HepG2 (cell line): ENCODE results near the gene CNGA3. TPM values are rescaled to one million over a fixed set of nuclear protein-coding genes. Genes with fewer than 3 reads are reported as not detected.

Experiments
- ATAC-seq: fragments of 200-7000 bp; cut with Tn5 transposase; 3 replicates; pipeline ENCODE4 v1.9.1; 2020; ENCODE audit warnings: mild to moderate bottlenecking, moderate library complexity
- BruUV-seq: library from RNA; stranded (reverse); fragments of 400-500 nt; replicated peaks from 2 replicates; lab custom pipeline; 2021; lab: Mats Ljungman, UMichigan
- CTCF ChIA-PET: fragments of 300-600 bp; formaldehyde crosslinking; extraction: SDS; loops from one replicate; lab custom pipeline; 2021; ENCODE audit warnings: low total read pairs, inconsistent platforms, low intra/inter-chr PET ratio; lab: Yijun Ruan, JAX
- POLR2A ChIA-PET: fragments of 350-600 bp; sonication (Branson Sonifier 250); formaldehyde crosslinking; loops from one replicate; lab custom pipeline; 2020; ENCODE audit warnings: antibody characterized with exemption, inconsistent platforms; lab: Yijun Ruan, JAX
- DNase-seq: peaks from one replicate; pipeline ENCODE4 v3.0.0-alpha.2; 2015; ENCODE audit warnings: low spot score
- FAIRE-seq: peaks from 3 replicates; lab custom pipeline; 2011; peaks lifted over from hg19 to GRCh38; lab: Jason Lieb, UNC
- H2AFZ ChIP-seq: one replicate; pipeline ENCODE4 v1.6.1; 2011; ENCODE audit warnings: low read length, inconsistent platforms
- H3K27ac ChIP-seq: fragments of 300-600 bp; 3 replicates; pipeline ENCODE4 v1.8.0; 2011; ENCODE audit warnings: mixed run types, mild to moderate bottlenecking, mixed read lengths, low read length, inconsistent platforms; ENCODE audit not compliant: insufficient read depth; ENCODE audit errors: extremely low read length
- H3K27me3 ChIP-seq, 2 experiments: fragments of 200-600 bp in 1 of 2; 2 replicates in 1 of 2; 3 replicates in 1 of 2; pipeline versions ENCODE4 v1.6.0 to v1.8.0; 2011; ENCODE audit warnings: low read length in 2 of 2, mild to moderate bottlenecking in 2 of 2, moderate library complexity in 2 of 2, inconsistent platforms in 1 of 2; ENCODE audit not compliant: insufficient read depth in 2 of 2, control insufficient read depth in 1 of 2
- H3K36me3 ChIP-seq, 2 experiments: fragments of 200-600 bp in 1 of 2; replicated peaks in 1 of 2; 2 replicates in 1 of 2; 3 replicates in 1 of 2; pipeline versions ENCODE4 v1.5.1 to v1.8.0; 2011; ENCODE audit warnings: low read length in 2 of 2, inconsistent platforms in 1 of 2; ENCODE audit not compliant: insufficient read depth in 2 of 2, control insufficient read depth in 1 of 2
- H3K4me1 ChIP-seq: 2 replicates; pipeline ENCODE4 v1.5.1; 2012; ENCODE audit warnings: low read length, inconsistent platforms; ENCODE audit not compliant: insufficient read depth
- H3K4me2 ChIP-seq: 2 replicates; pipeline ENCODE4 v1.6.0; 2011; ENCODE audit warnings: low read depth, low read length, inconsistent platforms
- H3K4me3 ChIP-seq, 3 experiments: fragments of 200-600 bp in 1 of 3; sonication (generic), shearing (Covaris generic) in 1 of 3; replicated peaks in 1 of 3; 2 replicates each; pipeline ENCODE4 v1.5.1; 2011 to 2016; ENCODE audit warnings: low read length in 3 of 3, inconsistent platforms in 2 of 3, low read depth in 2 of 3, mild to moderate bottlenecking in 2 of 3, control low read depth in 1 of 3, mixed read lengths in 1 of 3; ENCODE audit not compliant: insufficient read depth in 1 of 3
- H3K79me2 ChIP-seq: one replicate; pipeline ENCODE4 v1.6.1; 2011; ENCODE audit warnings: low read length, inconsistent platforms; ENCODE audit not compliant: insufficient read depth
- H3K9ac ChIP-seq: 2 replicates; pipeline ENCODE4 v1.6.0; 2011; ENCODE audit warnings: mild to moderate bottlenecking, low read depth, low read length, inconsistent platforms; ENCODE audit not compliant: insufficient read depth
- H3K9me3 ChIP-seq: 2 replicates; pipeline ENCODE4 v1.5.1; 2012; ENCODE audit warnings: mild to moderate bottlenecking, low read length
- H4K20me1 ChIP-seq: 2 replicates; pipeline ENCODE4 v1.6.0; 2011; ENCODE audit warnings: inconsistent platforms, mild to moderate bottlenecking, low read length, moderate library complexity; ENCODE audit not compliant: insufficient read depth
- DR1 ChIP-seq: sonication (generic); formaldehyde crosslinking; IDR thresholded peaks from 2 replicates; pipeline ENCODE4 v1.8.0; 2021; ENCODE audit warnings: mild to moderate bottlenecking, missing genetic modification reagents, inconsistent platforms
- ETV6 ChIP-seq: sonication (generic); formaldehyde crosslinking; conservative IDR thresholded peaks from 2 replicates; pipeline ENCODE4 v1.4.0; 2020; ENCODE audit warnings: missing genetic modification reagents
- HNRNPK ChIP-seq: fragments of 200-400 bp; formaldehyde crosslinking; IDR thresholded peaks from 2 replicates; pipeline ENCODE4 v1.6.1; 2018; ENCODE audit warnings: low read length, low read depth, moderate library complexity, mild to moderate bottlenecking; ENCODE audit not compliant: poor library complexity, severe bottlenecking
- HNRNPL ChIP-seq: fragments of 200-400 bp; formaldehyde crosslinking; IDR thresholded peaks from 2 replicates; pipeline ENCODE4 v1.6.1; 2017; ENCODE audit warnings: mild to moderate bottlenecking, low read depth, low read length
- HNRNPLL ChIP-seq: fragments of 200-400 bp; formaldehyde crosslinking; IDR thresholded peaks from 2 replicates; pipeline ENCODE4 v1.6.1; 2017; ENCODE audit warnings: mild to moderate bottlenecking, low read depth, low read length; ENCODE audit not compliant: poor library complexity, severe bottlenecking
- MATR3 ChIP-seq: sonication (generic); formaldehyde crosslinking; IDR thresholded peaks from 2 replicates; pipeline ENCODE4 v1.4.0; 2020; ENCODE audit warnings: missing genetic modification reagents
- NKX3-1 ChIP-seq: sonication (generic); formaldehyde crosslinking; IDR thresholded peaks from 2 replicates; pipeline ENCODE4 v1.5.0; 2020; ENCODE audit warnings: missing genetic modification reagents
- PRPF4 ChIP-seq: fragments of 200-400 bp; formaldehyde crosslinking; IDR thresholded peaks from 2 replicates; pipeline ENCODE4 v1.6.1; 2016; ENCODE audit warnings: low read length, low read depth; ENCODE audit not compliant: poor library complexity, severe bottlenecking
- SIN3A ChIP-seq: IDR thresholded peaks from 2 replicates; pipeline ENCODE4 v1.6.1; 2011; ENCODE audit warnings: low read depth, mild to moderate bottlenecking, control low read depth, low read length, borderline replicate concordance
- SP5 ChIP-seq: IDR thresholded peaks from 2 replicates; pipeline ENCODE4 v1.6.1; 2016; ENCODE audit warnings: low read depth, borderline replicate concordance
- YEATS2 ChIP-seq: sonication (generic); formaldehyde crosslinking; IDR thresholded peaks from 2 replicates; pipeline ENCODE4 v1.4.0; 2020; ENCODE audit warnings: missing genetic modification reagents, borderline replicate concordance
- YEATS4 ChIP-seq: sonication (generic); formaldehyde crosslinking; IDR thresholded peaks from 2 replicates; pipeline ENCODE4 v1.4.0; 2020; ENCODE audit warnings: missing genetic modification reagents, borderline replicate concordance
- ZBTB7B ChIP-seq: sonication (generic); formaldehyde crosslinking; IDR thresholded peaks from 2 replicates; pipeline ENCODE4 v1.4.0; 2020; ENCODE audit warnings: missing genetic modification reagents
- ZNF12 ChIP-seq: sonication (generic); formaldehyde crosslinking; IDR thresholded peaks from 2 replicates; pipeline ENCODE4 v1.5.0; 2020; ENCODE audit warnings: missing genetic modification reagents
- ZNF367 ChIP-seq: sonication (generic); formaldehyde crosslinking; IDR thresholded peaks from 2 replicates; pipeline ENCODE4 v1.4.0; 2020; ENCODE audit warnings: missing genetic modification reagents, borderline replicate concordance
- ZNF737 ChIP-seq: sonication (generic); formaldehyde crosslinking; IDR thresholded peaks from 2 replicates; pipeline ENCODE4 v1.5.0; 2020; ENCODE audit warnings: missing genetic modification reagents, mild to moderate bottlenecking, borderline replicate concordance
- ZNF883 ChIP-seq: sonication (generic); formaldehyde crosslinking; IDR thresholded peaks from 2 replicates; pipeline ENCODE4 v1.5.1; 2020; ENCODE audit warnings: mild to moderate bottlenecking, missing genetic modification reagents; ENCODE audit errors: not compliant biosample characterization
- WGBS: methylation state at CpG from one replicate; pipeline ENCODE4 v1.1.6; 2017; ENCODE audit warnings: low lambda C conversion rate; 5-methylcytosine and 5-hydroxymethylcytosine counted together
- in situ Hi-C: cut with HindIII; loops from 2 replicates; pipeline ENCODE4 v1.10.0; 2017; ENCODE audit warnings: low pct_unique_long_range_greater_than_20kb; ENCODE audit not compliant: extremely low pct_ligation_motif_present
- intact Hi-C: fragments of 100-400 bp; cut with micrococcal nuclease; formaldehyde crosslinking; loops from one replicate; pipeline ENCODE4 v1.10.0; 2022; ENCODE audit not compliant: unreplicated experiment
- polyA plus RNA-seq, 8 experiments: library from polyadenylated mRNA; depleted of rRNA in 3 of 8; stranded (reverse) in 7 of 8; unstranded in 1 of 8; fragments of >200 nt; fragmentation: Illumina TruSeq in 4 of 8; extraction: Trizol in 4 of 8; gene quantifications; 2 replicates each; pipeline versions ENCODE4 v1.2.1 to v1.2.3, GENCODE V29; 2011 to 2016; ENCODE audit warnings: low read depth in 4 of 8, missing spikeins in 1 of 8, mixed read lengths in 1 of 8; ENCODE audit not compliant: insufficient read depth in 1 of 8
- total RNA-seq, 5 experiments: library from RNA; depleted of rRNA; stranded (reverse); fragments of >200 nt; fragmentation: Illumina TruSeq; extraction: Trizol; gene quantifications; 2 replicates each; pipeline ENCODE4 v1.2.3, GENCODE V29; 2016; ENCODE audit warnings: low read depth in 1 of 5
- TF ChIP-seq, protein P1 (sequence below): sonication (generic); formaldehyde crosslinking; IDR thresholded peaks from 2 replicates; pipeline ENCODE4 v1.8.0; 2022; ENCODE audit warnings: mild to moderate bottlenecking, missing genetic modification reagents; ENCODE audit not compliant: insufficient replicate concordance

Gene CNGA3
- total and polyA plus RNA-seq, 2 of the 13 experiments (the other 11 are each of a cell fraction or from before 2014, with no cell fraction given), result not detected

DNA sequence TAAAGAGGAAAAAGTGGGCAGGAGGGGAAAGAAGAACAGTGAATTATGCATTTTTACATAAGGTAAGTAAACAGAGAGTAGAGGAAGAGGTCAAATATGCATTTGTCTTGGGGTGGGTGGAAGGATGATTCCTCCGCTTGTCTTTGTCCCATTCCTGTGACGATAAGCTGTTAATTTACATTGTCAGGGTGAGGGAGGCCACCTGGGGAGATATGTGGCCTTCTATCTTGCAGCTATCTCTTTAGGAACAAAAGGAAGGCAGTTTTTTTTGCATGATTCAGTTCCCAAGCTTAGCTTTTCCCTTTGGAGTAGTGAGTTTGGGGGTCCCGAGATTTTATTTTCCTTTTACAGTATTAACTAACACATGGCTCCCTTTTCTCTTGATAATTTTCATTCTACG is 96.2 kb downstream of the CNGA3 start:
- BruUV-seq, result no TSS peak

DNA sequence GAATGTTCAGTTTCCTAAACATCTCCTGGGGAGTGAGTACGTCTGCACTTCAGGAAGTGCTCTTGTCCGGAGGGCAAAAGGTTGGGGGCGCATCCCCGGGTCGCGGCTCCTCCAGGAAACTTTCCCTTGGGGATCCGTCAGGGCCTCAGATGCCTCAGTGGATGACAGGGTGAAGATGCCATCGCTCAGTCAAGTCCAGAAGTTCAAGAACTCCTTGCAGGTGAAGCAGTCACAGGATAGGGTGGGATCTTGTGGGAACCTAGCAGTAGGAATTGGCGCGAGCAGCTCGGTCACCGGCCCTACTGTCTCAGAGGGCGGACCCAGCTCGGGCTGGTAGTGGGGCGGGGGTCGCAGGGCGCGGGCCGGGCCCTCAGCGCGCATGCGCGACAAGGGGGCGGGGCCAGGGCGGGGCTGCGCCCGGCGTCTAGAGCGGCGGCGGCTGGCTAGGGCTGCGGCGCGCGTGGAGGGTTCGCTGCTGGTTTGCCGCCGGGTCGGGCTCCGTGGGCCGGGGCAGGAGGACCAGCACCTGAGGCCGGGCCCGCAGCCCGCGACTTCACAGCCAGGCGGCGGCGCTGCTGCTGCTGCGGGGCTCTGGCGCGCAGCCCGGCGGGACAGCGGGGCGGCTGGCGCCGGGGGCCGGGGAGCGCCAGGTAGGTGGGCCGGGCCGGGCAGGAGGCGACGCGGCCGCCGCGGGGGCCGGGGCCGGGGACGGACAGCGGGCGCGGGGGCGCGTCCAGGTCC is 98.3 kb downstream of the CNGA3 start, which contains the start of gene INPP4A:
Gene INPP4A (plus strand): TSS at position 423 of the 741 bp plus-strand sequence. CDS start 75,191 bp downstream, outside the sequence.
- peak within 1 kb of the TSS; percentile 34 for H3K27ac ChIP-seq
- POLR2A ChIA-PET, result no interaction called here
- no peaks in the 10 kb centered on the region; a peak in 1 of 5 replicates for H3K27me3 ChIP-seq
- no peaks in the 10 kb centered on the region for H3K36me3 ChIP-seq
- H3K9ac ChIP-seq, result peak within 1 kb of the TSS; percentile 80
- H3K4me3 ChIP-seq, result peak within 1 kb of the TSS; percentile 81 to 98 (median 85)
- no peaks in the 10 kb centered on the region for H3K9me3 ChIP-seq
- FAIRE-seq (no peak), DNase-seq (peak; percentile 66), ATAC-seq (peak; percentile 89)
- H3K4me2 ChIP-seq, result peak within 1 kb of the TSS; percentile 98
- no TSS peak for BruUV-seq
- H4K20me1 ChIP-seq, result peaks cover 11% of the 10 kb centered on the region
- peak within 1 kb of the TSS; percentile 95 for H2AFZ ChIP-seq
- H3K4me1 ChIP-seq, result peaks cover 40% of the 10 kb centered on the region
- H3K79me2 ChIP-seq, result peaks cover 30% of the 10 kb centered on the region
- CTCF ChIA-PET, result no interaction called here
- in situ Hi-C loops (no loop called here), intact Hi-C loops (loop anchor here (5.0 to 10.0 kb wide), 2 partner anchors 43 to 160 kb away; partner anchors contain the start of genes COA5 and UNC50)
- WGBS, result 0% methylated on average over 27 of the region's 75 CpGs
- TF ChIP-seq HNRNPLL, result peak; percentile 43
- TF ChIP-seq ZNF367, result no peak; the same call in 1 of the 2 replicates
- no peak for TF ChIP-seq ZNF883 (CRISPR knock-in tag)
- peak; percentile 59; the same call in 1 of the 2 replicates for TF ChIP-seq ETV6 (CRISPR knock-in tag)
- TF ChIP-seq SIN3A, result peak; percentile 26; the same call in 1 of the 2 replicates
- peak; percentile 25; the same call in 1 of the 2 replicates for TF ChIP-seq ZNF12 (CRISPR knock-in tag)
- no peak for TF ChIP-seq ZBTB7B (CRISPR knock-in tag)
- TF ChIP-seq SP5, result 0 out of 2 replicates have a peak, but pooled peaks have one; percentile 24
- no peak for TF ChIP-seq ZNF737 (CRISPR knock-in tag)
- TF ChIP-seq HNRNPL, result no peak
- peak; percentile 51; the same call in 1 of the 2 replicates for TF ChIP-seq YEATS2
- peak; percentile 16; the same call in 1 of the 2 replicates for TF ChIP-seq NKX3-1 (CRISPR knock-in tag)
- TF ChIP-seq, protein P1, sequence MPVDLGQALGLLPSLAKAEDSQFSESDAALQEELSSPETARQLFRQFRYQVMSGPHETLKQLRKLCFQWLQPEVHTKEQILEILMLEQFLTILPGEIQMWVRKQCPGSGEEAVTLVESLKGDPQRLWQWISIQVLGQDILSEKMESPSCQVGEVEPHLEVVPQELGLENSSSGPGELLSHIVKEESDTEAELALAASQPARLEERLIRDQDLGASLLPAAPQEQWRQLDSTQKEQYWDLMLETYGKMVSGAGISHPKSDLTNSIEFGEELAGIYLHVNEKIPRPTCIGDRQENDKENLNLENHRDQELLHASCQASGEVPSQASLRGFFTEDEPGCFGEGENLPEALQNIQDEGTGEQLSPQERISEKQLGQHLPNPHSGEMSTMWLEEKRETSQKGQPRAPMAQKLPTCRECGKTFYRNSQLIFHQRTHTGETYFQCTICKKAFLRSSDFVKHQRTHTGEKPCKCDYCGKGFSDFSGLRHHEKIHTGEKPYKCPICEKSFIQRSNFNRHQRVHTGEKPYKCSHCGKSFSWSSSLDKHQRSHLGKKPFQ, result no peak
- TF ChIP-seq PRPF4, result no peak
- peak; percentile 47; the same call in 1 of the 2 replicates for TF ChIP-seq YEATS4

More for the DNA sequence above, 96.2 kb downstream of the CNGA3 start:
- ATAC-seq (no peak), FAIRE-seq (no peak), DNase-seq (no peak)
- WGBS, result 45% methylated on average over 4 of the region's 4 CpGs
- ChIA-PET CTCF (no interaction called here), POLR2A (no interaction called here)
- in situ Hi-C loops, result no loop called here
- Histone ChIP-seq H3K9ac (no peak overlapping the region), H3K27me3 (no peaks in the 10 kb centered on the region; a peak in 1 of 5 replicates), H3K4me3 (no peak overlapping the region), H3K79me2 (peaks cover 23% of the 10 kb centered on the region), H3K4me2 (no peak overlapping the region), H3K27ac (no peak overlapping the region), H3K4me1 (peaks cover 30% of the 10 kb centered on the region), H2AFZ (no peak overlapping the region), H3K36me3 (no peaks in the 10 kb centered on the region), H3K9me3 (no peaks in the 10 kb centered on the region), H4K20me1 (peaks cover 3% of the 10 kb centered on the region; the same call in 1 of the 2 replicates)
- TF ChIP-seq DR1 (CRISPR knock-in tag), result no peak
- TF ChIP-seq MATR3, result no peak
- TF ChIP-seq HNRNPK, result no peak
- intact Hi-C loops, result loop anchor here (10.0 kb wide), 1 partner anchor 162 kb away; the partner anchor contains the start of genes COA5 and UNC50
